SK-N-SH (cell line): Measurements from ENCODE around the gene TANGO6. TPM values are rescaled to one million over a fixed set of nuclear protein-coding genes. Genes with fewer than 3 reads are reported as not detected.

Experiments
- CTCF ChIA-PET: fragments of 300-600, 350-600 bp; formaldehyde crosslinking; extraction: SDS; loops from one replicate; lab custom pipeline; 2021; lab: Yijun Ruan, JAX
- POLR2A ChIA-PET: fragments of 350-600 bp; sonication (Branson Sonifier 250); formaldehyde crosslinking; extraction: SDS; loops from one replicate; lab custom pipeline; 2020; ENCODE audit warnings: antibody characterized with exemption, inconsistent platforms; lab: Yijun Ruan, JAX
- DNase-seq: peaks from one replicate; pipeline ENCODE4 v3.0.0; 2012
- H2AFZ ChIP-seq: fragments of 200-600 bp; sonication (generic); 2 replicates; pipeline ENCODE4 v1.8.1; 2016; ENCODE audit warnings: antibody characterized with exemption, mild to moderate bottlenecking, low read depth
- H3F3A ChIP-seq: fragments of 200-600 bp; sonication (generic); replicated peaks from 2 replicates; pipeline ENCODE3; 2016; ENCODE audit warnings: antibody characterized with exemption, mild to moderate bottlenecking; ENCODE audit not compliant: insufficient read depth
- H3K27ac ChIP-seq, 2 experiments: fragments of 200-500 bp in 1 of 2; fragments of 200-600 bp in 1 of 2; sonication (Bioruptor generic) in 1 of 2; sonication (generic), shearing (Covaris generic) in 1 of 2; 2 replicates each; pipeline versions ENCODE4 v1.5.1 to v1.6.1; 2014 to 2016; ENCODE audit warnings: low read depth in 2 of 2, inconsistent platforms in 1 of 2, low read length in 1 of 2, mild to moderate bottlenecking in 1 of 2, mixed read lengths in 1 of 2
- H3K27me3 ChIP-seq: fragments of 200-600 bp; sonication (generic), shearing (Covaris generic); 2 replicates; pipeline ENCODE4 v1.6.1; 2016; ENCODE audit warnings: mixed run types; ENCODE audit not compliant: insufficient read depth
- H3K36me3 ChIP-seq, 2 experiments: fragments of 200-500 bp in 1 of 2; fragments of 200-600 bp in 1 of 2; sonication (Bioruptor generic) in 1 of 2; sonication (generic) in 1 of 2; replicated peaks in 1 of 2; 2 replicates each; pipeline versions ENCODE3 to v1.5.1; 2014 to 2016; ENCODE audit warnings: low read length in 1 of 2, mild to moderate bottlenecking in 1 of 2; ENCODE audit not compliant: insufficient read depth in 2 of 2, control insufficient read depth in 1 of 2
- H3K4me1 ChIP-seq, 2 experiments: fragments of 200-500 bp in 1 of 2; fragments of 200-600 bp in 1 of 2; sonication (Bioruptor generic) in 1 of 2; sonication (generic), shearing (Covaris generic) in 1 of 2; 2 replicates each; pipeline versions ENCODE4 v1.5.1 to v1.6.1; 2014 to 2016; ENCODE audit warnings: low read depth in 1 of 2, low read length in 1 of 2, mixed run types in 1 of 2; ENCODE audit not compliant: insufficient read depth in 2 of 2, control insufficient read depth in 1 of 2
- H3K4me2 ChIP-seq: fragments of 200-600 bp; sonication (generic), shearing (Covaris generic); 2 replicates; pipeline ENCODE4 v1.6.1; 2017; ENCODE audit warnings: mixed run types
- H3K4me3 ChIP-seq, 2 experiments: fragments of 200-500 bp in 1 of 2; fragments of 200-600 bp in 1 of 2; sonication (Bioruptor generic) in 1 of 2; sonication (generic), shearing (Covaris generic) in 1 of 2; 2 replicates each; pipeline versions ENCODE4 v1.5.1 to v1.8.1; 2014 to 2016; ENCODE audit warnings: low read depth in 2 of 2, inconsistent platforms in 1 of 2, low read length in 1 of 2, mild to moderate bottlenecking in 1 of 2, mixed read lengths in 1 of 2, moderate library complexity in 1 of 2
- H3K79me2 ChIP-seq: fragments of 200-600 bp; sonication (generic); 2 replicates; pipeline ENCODE4 v1.8.1; 2017; ENCODE audit warnings: mild to moderate bottlenecking; ENCODE audit not compliant: insufficient read depth
- H3K9ac ChIP-seq: fragments of 200-600 bp; sonication (generic); 2 replicates; pipeline ENCODE4 v1.6.1; 2017; ENCODE audit warnings: mixed run types
- H3K9me2 ChIP-seq: fragments of 200-600 bp; sonication (generic); 2 replicates; pipeline ENCODE4 v1.6.1; 2017; ENCODE audit warnings: mixed run types
- H3K9me3 ChIP-seq: fragments of 200-600 bp; sonication (generic); 2 replicates; pipeline ENCODE4 v1.6.1; 2017; ENCODE audit warnings: mixed run types, mild to moderate bottlenecking, moderate library complexity
- H4K20me1 ChIP-seq: fragments of 200-600 bp; sonication (generic); 2 replicates; pipeline ENCODE4 v1.6.1; 2017; ENCODE audit warnings: mild to moderate bottlenecking, mixed run types; ENCODE audit not compliant: insufficient read depth
- EZH2phosphoT487 ChIP-seq: fragments of 200-600 bp; sonication (generic); IDR thresholded peaks from 2 replicates; pipeline ENCODE4 v1.6.1; 2017; ENCODE audit warnings: low read depth, mixed run types, mild to moderate bottlenecking, antibody characterized with exemption, moderate library complexity, borderline replicate concordance
- FOSL2 ChIP-seq: IDR thresholded peaks from 2 replicates; pipeline ENCODE4 v1.4.0; 2012; ENCODE audit warnings: low read depth, mild to moderate bottlenecking, moderate library complexity, borderline replicate concordance
- IRF3 ChIP-seq: fragments of 150-350 bp; IDR thresholded peaks from 2 replicates; pipeline ENCODE4 v1.6.1; 2016; ENCODE audit warnings: mild to moderate bottlenecking, low read depth, low read length
- JUND ChIP-seq: IDR thresholded peaks from 2 replicates; pipeline ENCODE4 v1.4.0; 2012
- NFIC ChIP-seq: IDR thresholded peaks from 2 replicates; pipeline ENCODE4 v1.4.0; 2012; ENCODE audit warnings: borderline replicate concordance
- SIN3A ChIP-seq: IDR thresholded peaks from 2 replicates; pipeline ENCODE4 v1.6.1; 2012; ENCODE audit warnings: low read depth, mild to moderate bottlenecking, low read length, moderate library complexity, borderline replicate concordance
- SMC3 ChIP-seq: IDR thresholded peaks from 2 replicates; pipeline ENCODE4 v1.6.1; 2012; ENCODE audit warnings: low read depth, low read length, improper control_type of control experiment
- USF2 ChIP-seq: fragments of 150-350 bp; IDR thresholded peaks from 2 replicates; pipeline ENCODE4 v1.6.1; 2017; ENCODE audit warnings: antibody characterized with exemption, low read length, low read depth, borderline replicate concordance
- WGBS: methylation state at CpG from one replicate; pipeline ENCODE4 v1.1.6; 2017; ENCODE audit warnings: low lambda C conversion rate; 5-methylcytosine and 5-hydroxymethylcytosine counted together
- polyA plus RNA-seq, 3 experiments: library from polyadenylated mRNA; depleted of rRNA; stranded (reverse); fragments of >200 nt; gene quantifications; 2 replicates each; pipeline ENCODE4 v1.2.3, GENCODE V29; 2012
- TF ChIP-seq, protein P1 (sequence below): IDR thresholded peaks from 2 replicates; pipeline ENCODE4 v1.6.1; 2012; ENCODE audit warnings: mild to moderate bottlenecking, low read depth, low read length, moderate library complexity

The TANGO6 gene
- polyA plus RNA-seq, 1 of the 3 experiments (the other 2 are of a cell fraction): 5.5 TPM

DNA sequence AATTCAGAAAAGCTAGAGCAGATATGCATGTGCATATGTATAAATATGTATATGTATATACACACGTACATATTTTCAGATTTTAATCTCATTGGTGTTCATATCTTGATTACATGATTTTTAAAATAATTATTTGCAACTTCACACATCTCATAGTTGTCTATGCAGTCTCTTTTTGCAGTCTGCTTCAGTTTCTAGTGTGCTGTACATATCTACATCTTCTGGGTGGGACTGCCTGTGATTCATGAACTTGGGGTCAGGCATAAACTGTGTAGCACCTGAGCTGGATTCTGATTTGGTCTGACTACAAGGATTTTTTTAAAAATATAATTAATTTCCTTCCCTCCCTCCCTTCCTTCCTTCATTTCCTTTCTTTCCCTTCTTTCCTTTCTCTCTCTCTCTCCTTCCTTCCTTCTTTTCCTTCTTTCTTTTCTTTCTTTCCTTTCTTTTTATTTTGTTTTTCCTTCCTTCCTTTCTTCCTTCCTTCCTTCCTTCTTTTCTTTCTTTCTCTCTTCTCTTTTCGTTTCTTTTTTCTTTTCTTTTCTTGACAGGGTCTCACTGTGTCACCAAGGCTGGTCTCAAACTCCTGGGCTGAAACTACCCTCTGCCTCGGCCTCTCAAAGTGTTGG lies 96.5 kb downstream of the TANGO6 start (continued):
- no peak for TF ChIP-seq USF2
- no peak for TF ChIP-seq IRF3
- no peak for TF ChIP-seq SIN3A
- no peak for TF ChIP-seq NFIC
- TF ChIP-seq EZH2phosphoT487: no peak
- TF ChIP-seq JUND: no peak
- no peak for TF ChIP-seq FOSL2

DNA sequence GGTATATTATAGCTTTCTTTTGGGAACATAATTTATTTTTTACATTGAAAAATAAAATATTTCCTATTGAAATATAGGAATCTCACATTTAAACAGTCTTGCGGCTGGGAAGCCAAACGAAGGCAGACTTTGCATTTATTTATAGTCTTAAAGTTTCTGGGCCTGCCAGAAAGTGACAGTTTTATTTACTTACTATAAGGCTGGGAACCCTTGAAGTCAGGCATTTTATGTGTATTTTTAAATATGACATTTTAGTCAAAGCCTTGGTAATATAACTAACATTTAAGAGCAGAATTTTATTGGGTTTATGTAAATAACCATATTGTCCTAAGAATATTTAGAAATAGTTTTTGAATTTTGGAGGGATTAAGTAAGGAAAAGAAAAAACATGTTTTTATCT lies 97.5 kb downstream of the TANGO6 start:
- Histone ChIP-seq H2AFZ (no peak overlapping the region), H3K27me3 (no peaks in the 10 kb centered on the region), H3K27ac (no peak overlapping the region), H3K9me2 (no peaks in the 10 kb centered on the region), H3F3A (peaks cover 20% of the 10 kb centered on the region), H3K4me1 (peaks cover 0 to 4% of the 10 kb centered on the region in 2 experiments; a peak in 1 of 4 replicates), H3K4me3 (no peak overlapping the region), H3K9me3 (no peaks in the 10 kb centered on the region), H3K9ac (no peak overlapping the region), H3K4me2 (no peak overlapping the region), H3K79me2 (no peaks in the 10 kb centered on the region), H3K36me3 (peaks cover 0 to 9% of the 10 kb centered on the region in 2 experiments), H4K20me1 (no peaks in the 10 kb centered on the region)
- ChIA-PET POLR2A (no interaction called here), CTCF (no interaction called here)
- no peak for DNase-seq
- TF ChIP-seq SMC3 (no peak), SIN3A (no peak)
- TF ChIP-seq, protein P1, sequence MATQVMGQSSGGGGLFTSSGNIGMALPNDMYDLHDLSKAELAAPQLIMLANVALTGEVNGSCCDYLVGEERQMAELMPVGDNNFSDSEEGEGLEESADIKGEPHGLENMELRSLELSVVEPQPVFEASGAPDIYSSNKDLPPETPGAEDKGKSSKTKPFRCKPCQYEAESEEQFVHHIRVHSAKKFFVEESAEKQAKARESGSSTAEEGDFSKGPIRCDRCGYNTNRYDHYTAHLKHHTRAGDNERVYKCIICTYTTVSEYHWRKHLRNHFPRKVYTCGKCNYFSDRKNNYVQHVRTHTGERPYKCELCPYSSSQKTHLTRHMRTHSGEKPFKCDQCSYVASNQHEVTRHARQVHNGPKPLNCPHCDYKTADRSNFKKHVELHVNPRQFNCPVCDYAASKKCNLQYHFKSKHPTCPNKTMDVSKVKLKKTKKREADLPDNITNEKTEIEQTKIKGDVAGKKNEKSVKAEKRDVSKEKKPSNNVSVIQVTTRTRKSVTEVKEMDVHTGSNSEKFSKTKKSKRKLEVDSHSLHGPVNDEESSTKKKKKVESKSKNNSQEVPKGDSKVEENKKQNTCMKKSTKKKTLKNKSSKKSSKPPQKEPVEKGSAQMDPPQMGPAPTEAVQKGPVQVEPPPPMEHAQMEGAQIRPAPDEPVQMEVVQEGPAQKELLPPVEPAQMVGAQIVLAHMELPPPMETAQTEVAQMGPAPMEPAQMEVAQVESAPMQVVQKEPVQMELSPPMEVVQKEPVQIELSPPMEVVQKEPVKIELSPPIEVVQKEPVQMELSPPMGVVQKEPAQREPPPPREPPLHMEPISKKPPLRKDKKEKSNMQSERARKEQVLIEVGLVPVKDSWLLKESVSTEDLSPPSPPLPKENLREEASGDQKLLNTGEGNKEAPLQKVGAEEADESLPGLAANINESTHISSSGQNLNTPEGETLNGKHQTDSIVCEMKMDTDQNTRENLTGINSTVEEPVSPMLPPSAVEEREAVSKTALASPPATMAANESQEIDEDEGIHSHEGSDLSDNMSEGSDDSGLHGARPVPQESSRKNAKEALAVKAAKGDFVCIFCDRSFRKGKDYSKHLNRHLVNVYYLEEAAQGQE: no peak
- WGBS: 94% methylated on average over 2 of the region's 2 CpGs
